Astrocyte of the hippocampus (primary cell): Measurements from ENCODE around the gene FAM174B.

Experiments
- DNase-seq: peaks from one replicate; pipeline ENCODE4 v3.0.0; 2011; ENCODE audit warnings: low read depth, low spot score

The FAM174B gene

DNA sequence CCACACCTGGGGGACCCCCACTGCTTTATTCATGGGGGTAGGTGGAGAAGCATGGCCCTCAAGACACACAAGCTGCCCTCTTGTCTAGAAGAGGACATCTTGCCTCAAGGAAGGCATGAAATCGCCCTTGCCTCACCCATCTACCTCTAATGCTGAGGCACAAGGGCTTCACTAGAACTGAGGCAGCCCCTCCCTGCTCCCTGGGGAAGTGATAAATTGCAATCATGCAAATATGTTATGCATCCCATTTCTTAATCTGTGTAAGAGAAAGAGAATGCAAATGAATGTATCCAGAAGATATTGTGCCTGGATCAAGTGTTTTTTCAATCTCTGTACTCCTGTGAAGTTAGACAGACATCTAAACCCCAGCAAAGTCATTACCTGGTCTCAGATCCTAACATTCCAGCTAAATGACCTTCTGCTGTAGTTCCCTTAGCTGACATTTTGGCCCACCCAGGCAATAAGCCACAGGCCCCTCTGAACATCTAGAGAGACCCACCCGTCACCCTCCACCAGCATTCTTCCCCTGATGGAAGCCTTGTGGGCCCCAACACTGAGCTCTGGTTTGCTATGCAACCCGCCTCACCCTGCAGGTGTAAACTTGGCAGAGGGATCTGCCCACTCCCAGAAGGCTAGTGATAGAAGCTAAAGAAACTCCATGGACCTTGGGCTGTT is 53.8 kb downstream of the FAM174B start:
- DNase-seq = no peak

- no peak for DNase-seq
Observed at GRCh38 chr15:92600856-92601255, 54.7 kb downstream of the FAM174B start.

GRCh38 chr15:92599394-92599970 is 56.1 kb downstream of the FAM174B start:
- peak; percentile 68 for DNase-seq

DNA sequence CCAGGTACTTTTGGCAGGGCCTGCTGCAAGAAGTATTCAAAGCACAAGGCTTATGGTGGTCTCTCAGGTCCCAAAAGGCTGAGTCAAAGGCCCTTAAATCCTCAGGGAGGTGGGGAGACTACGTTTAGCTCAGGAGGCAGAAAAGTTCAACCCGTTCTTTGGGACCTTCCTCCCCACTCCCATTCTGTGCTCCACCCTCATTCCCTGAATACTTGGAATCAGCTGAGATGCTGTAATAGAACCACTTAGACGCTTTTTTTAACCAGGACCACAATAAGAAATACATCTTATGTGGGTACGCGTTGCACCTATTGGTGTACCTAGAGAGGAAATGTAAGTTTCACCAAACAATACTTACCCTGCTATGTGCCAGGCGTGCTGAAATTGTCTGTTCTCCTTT is 58.0 kb downstream of the FAM174B start:
- no peak for DNase-seq

DNA sequence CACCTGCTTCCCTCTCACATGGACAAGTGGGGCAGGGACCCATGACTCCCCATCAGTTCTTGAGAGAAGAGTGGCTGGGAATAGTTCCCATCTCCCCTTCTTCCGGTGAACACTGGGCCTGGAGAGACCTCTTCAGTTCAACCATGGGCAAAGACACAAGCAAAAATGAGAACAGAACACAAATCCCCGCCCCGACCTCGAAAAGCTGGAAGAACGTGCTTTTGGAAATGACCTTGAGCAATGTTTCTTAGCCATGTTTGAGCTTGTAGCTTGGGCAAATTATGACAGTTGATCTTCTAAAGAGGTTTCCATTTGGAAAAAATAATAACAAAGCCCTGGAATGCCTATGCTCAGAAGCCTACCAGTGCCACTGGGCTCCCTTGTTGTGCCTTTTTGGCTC is 59.0 kb downstream of the FAM174B start:
- no peak for DNase-seq

- DNase-seq = no peak
Observed at GRCh38 chr15:92595506-92596381, 59.8 kb downstream of the FAM174B start.

- DNase-seq = no peak
Observed at GRCh38 chr15:92591275-92591674, 64.3 kb downstream of the FAM174B start.

DNA sequence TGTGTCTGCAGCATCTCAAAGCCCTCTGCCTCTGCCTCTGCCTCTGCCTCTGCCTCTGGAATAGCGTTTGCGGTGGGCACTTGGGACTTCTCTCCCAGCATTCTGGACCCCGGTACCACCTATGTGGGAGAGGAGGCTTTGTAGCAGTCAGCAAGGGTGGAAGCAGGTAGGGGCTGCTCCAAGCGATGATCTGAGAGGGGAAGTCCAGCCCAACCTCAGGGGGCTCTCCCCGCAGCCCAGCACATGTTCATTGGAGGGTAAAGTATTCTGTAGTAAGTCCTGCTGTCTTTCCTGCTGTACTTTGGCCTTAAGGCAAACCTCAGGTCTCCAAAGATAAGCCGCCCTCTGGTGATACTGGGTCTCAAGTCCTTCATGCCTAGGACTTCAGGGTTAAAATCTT is 68.6 kb downstream of the FAM174B start:
- no peak for DNase-seq

DNA sequence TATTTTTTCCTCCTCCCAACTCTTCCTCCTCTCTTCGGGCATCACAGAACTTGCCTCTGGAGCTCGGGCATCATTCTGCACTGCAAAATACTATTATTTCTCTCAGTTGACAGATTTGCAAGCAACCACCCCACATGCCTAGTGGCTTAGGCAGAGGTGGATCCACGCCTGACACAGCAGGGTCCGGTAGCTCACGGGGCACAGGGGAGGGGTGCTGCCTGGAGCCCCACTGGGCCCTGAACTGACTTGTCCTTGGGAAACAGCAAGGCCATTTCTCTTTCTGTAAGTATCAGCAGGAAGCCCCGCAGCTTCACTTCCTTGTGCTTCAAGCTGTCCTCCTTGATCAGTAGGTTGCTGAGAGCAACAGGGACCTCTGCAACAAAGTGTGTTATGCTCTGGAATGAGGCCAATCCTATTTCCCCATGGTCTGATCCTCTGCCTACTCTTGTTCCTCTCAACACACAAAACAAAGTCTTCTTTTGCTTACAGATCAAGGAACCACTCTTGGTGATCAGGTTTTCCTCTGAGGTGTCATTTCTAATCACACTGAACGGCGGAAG is 69.1 kb downstream of the FAM174B start:
- no peak for DNase-seq

GRCh38 chr15:92584105-92584504 is 71.5 kb downstream of the FAM174B start:
- no peak for DNase-seq

DNA sequence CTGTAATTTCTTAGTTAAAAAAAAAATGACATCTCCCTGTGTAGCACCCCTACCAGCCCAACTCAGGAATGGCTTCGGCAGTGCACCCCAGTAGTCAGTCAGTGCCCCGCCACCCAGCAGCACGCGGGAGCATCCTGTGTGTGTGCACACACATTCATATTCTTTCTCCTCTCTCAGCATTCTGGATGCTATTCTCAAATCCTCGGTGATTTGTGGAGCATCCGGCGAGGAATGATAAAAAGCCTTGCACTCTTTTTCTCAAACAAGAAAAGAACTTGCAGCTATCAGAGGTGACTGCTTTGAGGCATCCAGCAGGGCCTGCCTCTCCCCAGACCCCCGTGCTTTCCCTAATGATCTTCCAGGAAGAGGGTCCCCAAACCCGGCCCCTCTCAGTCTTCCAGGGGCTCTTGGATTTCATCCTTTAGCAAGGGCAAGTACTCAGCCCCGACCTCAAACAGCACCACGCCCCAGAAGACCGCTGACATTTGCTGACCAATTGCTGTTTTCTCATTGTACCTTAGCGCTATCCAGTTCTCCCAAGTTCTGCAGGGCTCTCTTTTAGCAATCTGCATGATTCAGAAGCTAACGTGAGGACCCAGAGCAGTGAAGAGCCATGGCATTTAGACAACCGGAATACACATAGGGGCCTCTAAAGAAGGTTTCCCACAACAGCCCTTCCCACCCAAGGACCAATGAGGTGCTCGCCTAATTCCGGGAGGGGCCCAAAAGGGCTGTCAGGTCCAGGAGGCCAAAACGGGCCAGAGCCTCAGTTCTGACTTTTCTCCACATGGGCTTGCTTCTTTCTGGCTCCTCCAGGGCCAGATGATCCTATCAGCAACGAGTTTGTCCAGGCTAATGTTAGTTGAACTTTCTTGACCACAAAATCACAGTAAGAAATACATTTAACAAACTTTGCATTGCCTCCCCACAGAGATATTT is 72.2 kb downstream of the FAM174B start:
- no peak for DNase-seq

DNA sequence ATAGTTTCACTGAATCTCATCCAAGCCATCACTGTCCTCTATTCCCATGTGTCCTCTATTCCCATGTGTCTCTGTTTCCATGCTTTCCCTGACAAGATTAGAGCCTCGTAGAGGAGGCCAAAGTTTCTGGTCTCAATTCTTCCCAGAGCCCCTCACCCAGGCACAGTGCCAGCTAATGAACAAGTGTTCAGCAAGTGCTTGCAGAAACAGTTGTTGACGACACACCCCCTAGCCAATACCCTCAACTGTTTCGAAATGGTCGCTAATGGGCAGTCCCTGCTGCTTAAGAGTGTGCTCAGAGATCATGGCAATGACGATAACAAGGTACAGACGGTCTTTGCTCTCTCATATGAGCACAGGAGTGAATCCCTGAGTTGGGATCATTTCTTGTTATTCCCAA is 73.4 kb downstream of the FAM174B start:
- no peak for DNase-seq

- DNase-seq = no peak
Observed at GRCh38 chr15:92580933-92581445, 74.6 kb downstream of the FAM174B start.

GRCh38 chr15:92580521-92580920 is 75.1 kb downstream of the FAM174B start:
- DNase-seq = no peak

DNA sequence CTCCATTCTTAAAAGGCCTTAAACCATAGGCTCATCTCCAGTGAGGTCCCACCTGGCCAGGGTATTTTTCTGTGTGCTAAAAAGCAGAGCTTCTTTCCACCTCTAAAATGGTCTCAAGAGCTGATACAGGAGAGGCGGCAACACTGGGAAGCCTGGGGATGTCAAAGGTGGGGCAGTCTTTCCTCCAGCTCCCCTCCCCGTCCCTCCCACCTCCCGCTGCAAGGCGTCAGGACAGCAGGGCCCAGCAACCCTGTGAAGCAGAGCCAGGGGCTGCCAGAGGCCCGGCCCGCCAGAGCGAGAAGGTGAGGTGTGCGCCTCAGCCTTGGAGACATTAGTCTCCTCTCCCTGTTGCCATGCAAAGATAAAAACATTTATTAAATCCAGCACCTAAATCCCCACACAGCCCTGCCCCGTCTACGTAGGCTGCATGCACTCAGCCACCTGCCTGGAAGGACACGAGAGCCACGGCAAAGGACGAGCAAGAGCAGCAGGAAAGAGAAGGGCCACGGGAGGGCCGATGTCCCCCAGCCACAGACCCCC is 75.6 kb downstream of the FAM174B start:
- no peak for DNase-seq

- DNase-seq = no peak
Observed at GRCh38 chr15:92579486-92579885, 76.1 kb downstream of the FAM174B start.

GRCh38 chr15:92578096-92578835 is 77.3 kb downstream of the FAM174B start:
- DNase-seq = no peak

DNA sequence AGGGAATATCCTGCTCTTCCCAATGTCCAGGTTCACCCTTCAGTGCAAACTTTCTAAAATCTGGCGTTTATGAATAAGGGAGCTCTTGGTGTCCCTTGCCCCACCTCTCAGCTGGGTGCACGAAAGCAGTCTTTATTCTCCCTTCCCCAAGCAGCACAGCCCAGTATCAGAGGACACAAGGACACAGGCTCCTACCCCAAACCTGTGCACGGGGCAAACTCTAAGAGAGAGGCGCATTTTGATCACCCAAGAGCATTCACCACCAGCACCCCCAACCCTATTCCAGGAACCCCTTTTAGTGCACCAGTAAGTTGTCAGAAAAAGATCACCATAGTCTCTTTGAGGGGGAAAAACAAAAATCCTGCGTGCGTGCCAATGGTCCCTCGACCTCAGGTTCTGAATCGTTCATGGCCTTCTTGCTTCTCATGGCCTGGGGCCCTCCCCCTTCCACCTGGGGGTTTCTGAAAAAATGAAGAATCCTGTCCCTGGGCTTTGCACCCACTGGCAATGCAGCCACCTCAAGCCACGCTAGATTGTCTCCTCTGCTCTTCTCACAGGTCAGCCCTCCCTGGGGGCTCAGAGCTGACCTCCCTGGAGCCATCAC is 78.9 kb downstream of the FAM174B start:
- no peak for DNase-seq

- DNase-seq = no peak
Observed at GRCh38 chr15:92574566-92574965, 81.0 kb downstream of the FAM174B start.

DNA sequence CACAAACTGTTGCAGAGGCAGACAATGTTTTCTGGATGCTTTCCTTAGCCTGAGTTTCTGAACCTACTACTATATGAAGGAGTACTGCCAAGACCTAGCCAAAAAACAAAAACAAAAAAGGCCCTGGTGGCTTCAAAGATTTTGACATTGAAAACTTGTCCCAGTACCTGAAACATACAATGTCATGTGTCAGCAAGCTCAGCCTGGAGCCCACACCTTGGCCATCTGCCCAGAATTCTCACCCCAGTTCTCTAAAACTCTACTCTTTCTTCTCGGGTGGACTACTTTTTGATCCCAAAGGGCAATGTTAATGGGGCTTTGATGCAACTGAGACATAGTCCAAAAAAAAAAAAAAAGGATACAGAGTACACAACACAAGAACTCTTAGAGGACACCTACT is 81.4 kb downstream of the FAM174B start:
- no peak for DNase-seq
